Measurements from ENCODE around the gene WWOX. TPM values are rescaled to one million over a fixed set of nuclear protein-coding genes. Genes with fewer than 3 reads are reported as not detected.

The WWOX gene
- total and polyA plus RNA-seq, 2 of the 13 experiments (the other 11 are each of a cell fraction or from before 2014, with no cell fraction given), result 9.1 to 37.4 TPM

DNA sequence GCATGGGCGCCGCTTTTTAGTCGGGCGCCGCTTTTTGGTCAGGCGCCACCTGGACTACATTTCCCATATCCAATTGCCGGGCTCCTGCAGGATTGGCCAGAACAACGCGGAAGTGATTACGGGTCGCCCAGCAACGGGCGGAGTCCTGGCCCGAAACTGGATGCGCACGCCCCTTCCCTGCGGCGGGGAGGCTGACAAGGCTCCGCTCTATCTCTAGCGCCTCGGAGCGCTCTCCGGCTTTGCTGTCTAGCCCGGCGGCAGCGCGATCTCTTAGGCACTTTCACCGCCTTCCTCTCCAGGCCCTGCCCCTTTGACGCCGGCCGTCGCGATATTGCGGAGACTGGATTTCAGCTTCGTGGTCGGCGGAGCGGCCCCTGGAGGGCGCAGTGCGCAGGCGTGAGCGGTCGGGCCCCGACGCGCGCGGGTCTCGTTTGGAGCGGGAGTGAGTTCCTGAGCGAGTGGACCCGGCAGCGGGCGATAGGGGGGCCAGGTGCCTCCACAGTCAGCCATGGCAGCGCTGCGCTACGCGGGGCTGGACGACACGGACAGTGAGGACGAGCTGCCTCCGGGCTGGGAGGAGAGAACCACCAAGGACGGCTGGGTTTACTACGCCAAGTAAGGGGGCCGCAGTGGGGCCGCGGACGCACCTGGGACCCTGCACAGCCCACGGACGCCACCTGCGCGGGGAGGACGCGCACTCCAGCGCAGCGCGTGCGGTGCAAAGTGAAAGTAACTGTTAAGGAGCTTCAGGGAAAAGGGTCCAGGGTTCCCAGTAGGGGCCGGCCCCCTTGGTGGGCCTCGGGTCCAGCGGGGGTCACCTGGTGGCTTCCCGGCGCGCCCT, at the start of gene WWOX (continued):
- TF ChIP-seq, protein P1, sequence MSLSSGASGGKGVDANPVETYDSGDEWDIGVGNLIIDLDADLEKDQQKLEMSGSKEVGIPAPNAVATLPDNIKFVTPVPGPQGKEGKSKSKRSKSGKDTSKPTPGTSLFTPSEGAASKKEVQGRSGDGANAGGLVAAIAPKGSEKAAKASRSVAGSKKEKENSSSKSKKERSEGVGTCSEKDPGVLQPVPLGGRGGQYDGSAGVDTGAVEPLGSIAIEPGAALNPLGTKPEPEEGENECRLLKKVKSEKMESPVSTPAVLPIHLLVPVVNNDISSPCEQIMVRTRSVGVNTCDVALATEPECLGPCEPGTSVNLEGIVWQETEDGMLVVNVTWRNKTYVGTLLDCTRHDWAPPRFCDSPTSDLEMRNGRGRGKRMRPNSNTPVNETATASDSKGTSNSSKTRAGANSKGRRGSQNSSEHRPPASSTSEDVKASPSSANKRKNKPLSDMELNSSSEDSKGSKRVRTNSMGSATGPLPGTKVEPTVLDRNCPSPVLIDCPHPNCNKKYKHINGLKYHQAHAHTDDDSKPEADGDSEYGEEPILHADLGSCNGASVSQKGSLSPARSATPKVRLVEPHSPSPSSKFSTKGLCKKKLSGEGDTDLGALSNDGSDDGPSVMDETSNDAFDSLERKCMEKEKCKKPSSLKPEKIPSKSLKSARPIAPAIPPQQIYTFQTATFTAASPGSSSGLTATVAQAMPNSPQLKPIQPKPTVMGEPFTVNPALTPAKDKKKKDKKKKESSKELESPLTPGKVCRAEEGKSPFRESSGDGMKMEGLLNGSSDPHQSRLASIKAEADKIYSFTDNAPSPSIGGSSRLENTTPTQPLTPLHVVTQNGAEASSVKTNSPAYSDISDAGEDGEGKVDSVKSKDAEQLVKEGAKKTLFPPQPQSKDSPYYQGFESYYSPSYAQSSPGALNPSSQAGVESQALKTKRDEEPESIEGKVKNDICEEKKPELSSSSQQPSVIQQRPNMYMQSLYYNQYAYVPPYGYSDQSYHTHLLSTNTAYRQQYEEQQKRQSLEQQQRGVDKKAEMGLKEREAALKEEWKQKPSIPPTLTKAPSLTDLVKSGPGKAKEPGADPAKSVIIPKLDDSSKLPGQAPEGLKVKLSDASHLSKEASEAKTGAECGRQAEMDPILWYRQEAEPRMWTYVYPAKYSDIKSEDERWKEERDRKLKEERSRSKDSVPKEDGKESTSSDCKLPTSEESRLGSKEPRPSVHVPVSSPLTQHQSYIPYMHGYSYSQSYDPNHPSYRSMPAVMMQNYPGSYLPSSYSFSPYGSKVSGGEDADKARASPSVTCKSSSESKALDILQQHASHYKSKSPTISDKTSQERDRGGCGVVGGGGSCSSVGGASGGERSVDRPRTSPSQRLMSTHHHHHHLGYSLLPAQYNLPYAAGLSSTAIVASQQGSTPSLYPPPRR (CRISPR knock-in tag; IDR thresholded peaks at IDR 0.05; ENCODE audit: borderline replicate concordance), result peak; percentile 61; the same call in 1 of the 2 replicates
- TF ChIP-seq, protein P2, sequence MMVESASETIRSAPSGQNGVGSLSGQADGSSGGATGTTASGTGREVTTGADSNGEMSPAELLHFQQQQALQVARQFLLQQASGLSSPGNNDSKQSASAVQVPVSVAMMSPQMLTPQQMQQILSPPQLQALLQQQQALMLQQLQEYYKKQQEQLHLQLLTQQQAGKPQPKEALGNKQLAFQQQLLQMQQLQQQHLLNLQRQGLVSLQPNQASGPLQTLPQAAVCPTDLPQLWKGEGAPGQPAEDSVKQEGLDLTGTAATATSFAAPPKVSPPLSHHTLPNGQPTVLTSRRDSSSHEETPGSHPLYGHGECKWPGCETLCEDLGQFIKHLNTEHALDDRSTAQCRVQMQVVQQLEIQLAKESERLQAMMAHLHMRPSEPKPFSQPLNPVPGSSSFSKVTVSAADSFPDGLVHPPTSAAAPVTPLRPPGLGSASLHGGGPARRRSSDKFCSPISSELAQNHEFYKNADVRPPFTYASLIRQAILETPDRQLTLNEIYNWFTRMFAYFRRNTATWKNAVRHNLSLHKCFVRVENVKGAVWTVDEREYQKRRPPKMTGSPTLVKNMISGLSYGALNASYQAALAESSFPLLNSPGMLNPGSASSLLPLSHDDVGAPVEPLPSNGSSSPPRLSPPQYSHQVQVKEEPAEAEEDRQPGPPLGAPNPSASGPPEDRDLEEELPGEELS (CRISPR knock-in tag; IDR thresholded peaks at IDR 0.05), result peak; percentile 47; the same call in 1 of the 2 replicates
- peak; percentile 6; the same call in 1 of the 2 replicates for TF ChIP-seq ZNF121 (CRISPR knock-in tag; IDR thresholded peaks at IDR 0.05)
- TF ChIP-seq, protein P3, sequence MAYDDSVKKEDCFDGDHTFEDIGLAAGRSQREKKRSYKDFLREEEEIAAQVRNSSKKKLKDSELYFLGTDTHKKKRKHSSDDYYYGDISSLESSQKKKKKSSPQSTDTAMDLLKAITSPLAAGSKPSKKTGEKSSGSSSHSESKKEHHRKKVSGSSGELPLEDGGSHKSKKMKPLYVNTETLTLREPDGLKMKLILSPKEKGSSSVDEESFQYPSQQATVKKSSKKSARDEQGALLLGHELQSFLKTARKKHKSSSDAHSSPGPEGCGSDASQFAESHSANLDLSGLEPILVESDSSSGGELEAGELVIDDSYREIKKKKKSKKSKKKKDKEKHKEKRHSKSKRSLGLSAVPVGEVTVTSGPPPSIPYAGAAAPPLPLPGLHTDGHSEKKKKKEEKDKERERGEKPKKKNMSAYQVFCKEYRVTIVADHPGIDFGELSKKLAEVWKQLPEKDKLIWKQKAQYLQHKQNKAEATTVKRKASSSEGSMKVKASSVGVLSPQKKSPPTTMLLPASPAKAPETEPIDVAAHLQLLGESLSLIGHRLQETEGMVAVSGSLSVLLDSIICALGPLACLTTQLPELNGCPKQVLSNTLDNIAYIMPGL (CRISPR knock-in tag; IDR thresholded peaks at IDR 0.05; ENCODE audit: borderline replicate concordance in 1 of 2, low read depth in 1 of 2), result peak; percentile 86 to 99
- TF ChIP-seq ZNF737 (CRISPR knock-in tag; IDR thresholded peaks at IDR 0.05; ENCODE audit: borderline replicate concordance), result no peak
- TF ChIP-seq ZBTB38 (CRISPR knock-in tag; IDR thresholded peaks at IDR 0.05), result peak; percentile 72
- peak; percentile 44 for TF ChIP-seq SMAD3 (CRISPR knock-in tag; IDR thresholded peaks at IDR 0.05)
- peak; percentile 64 for TF ChIP-seq ZNF780A (CRISPR knock-in tag; IDR thresholded peaks at IDR 0.05)
- no peak for TF ChIP-seq MBNL3 (CRISPR knock-in tag; conservative IDR thresholded peaks at IDR 0.05)
- peak; percentile 67 for TF ChIP-seq MED1 (CRISPR knock-in tag; IDR thresholded peaks at IDR 0.05)
- TF ChIP-seq ZNF619 (CRISPR knock-in tag; IDR thresholded peaks at IDR 0.05), result peak; percentile 99
- peak; percentile 79; the same call in 1 of the 2 replicates for TF ChIP-seq ZNF138 (CRISPR knock-in tag; IDR thresholded peaks at IDR 0.05; ENCODE audit: low read depth)
- TF ChIP-seq DNMT3B (CRISPR knock-in tag; conservative IDR thresholded peaks at IDR 0.05), result no peak
- TF ChIP-seq MBD4 (IDR thresholded peaks at IDR 0.05; ENCODE audit: borderline replicate concordance, low read length), result no peak
- TF ChIP-seq ZC3H4 (CRISPR knock-in tag; IDR thresholded peaks at IDR 0.05; ENCODE audit: borderline replicate concordance), result peak; percentile 78
